HG03565 (cell line): Measurements from ENCODE around the gene PEA15.

Experiments used
- ATAC-seq: cut with Tn5 transposase; IDR thresholded peaks from one replicate; pipeline ENCODE4 v1.9.1; 2021; ENCODE audit warnings: mild to moderate bottlenecking, moderate library complexity; ENCODE audit not compliant: unreplicated experiment

The PEA15 gene

GRCh38 chr1:160207771-160208556, 2.8 kb downstream of the PEA15 start:
- no peak for ATAC-seq

GRCh38 chr1:160208557-160209320, 3.6 kb downstream of the PEA15 start:
- no peak for ATAC-seq

- no peak for ATAC-seq
Measured at GRCh38 chr1:160209321-160210046, 4.3 kb downstream of the PEA15 start.

GRCh38 chr1:160210561-160210960, 5.4 kb downstream of the PEA15 start:
- ATAC-seq = no peak

- no peak for ATAC-seq
Measured at GRCh38 chr1:160211046-160211790, 6.0 kb downstream of the PEA15 start.

- no peak for ATAC-seq
Measured at GRCh38 chr1:160214481-160215140, 9.4 kb downstream of the PEA15 start.

GRCh38 chr1:160216301-160216700, 11.1 kb downstream of the PEA15 start:
- ATAC-seq = no peak

GRCh38 chr1:160217481-160218051, 12.4 kb downstream of the PEA15 start:
- no peak for ATAC-seq

GRCh38 chr1:160219062-160219929, 14.1 kb downstream of the PEA15 start:
- no peak for ATAC-seq

- ATAC-seq = no peak
Measured at GRCh38 chr1:160220301-160220700, 15.1 kb downstream of the PEA15 start.

- ATAC-seq = no peak
Measured at GRCh38 chr1:160221089-160221488, 15.9 kb downstream of the PEA15 start.

GRCh38 chr1:160222546-160222945, 17.4 kb downstream of the PEA15 start:
- ATAC-seq = no peak

GRCh38 chr1:160224606-160225005, 19.4 kb downstream of the PEA15 start:
- no peak for ATAC-seq

- ATAC-seq = no peak
Measured at GRCh38 chr1:160225345-160225744, 20.2 kb downstream of the PEA15 start.

- ATAC-seq = no peak
Measured at GRCh38 chr1:160226623-160227022, 21.4 kb downstream of the PEA15 start.

- ATAC-seq = no peak
Measured at GRCh38 chr1:160227034-160227433, 21.9 kb downstream of the PEA15 start.

- no peak for ATAC-seq
Measured at GRCh38 chr1:160227561-160227960, 22.4 kb downstream of the PEA15 start.

- ATAC-seq = no peak
Measured at GRCh38 chr1:160228431-160228830, 23.2 kb downstream of the PEA15 start.

- no peak for ATAC-seq
Measured at GRCh38 chr1:160232911-160233310, 27.7 kb downstream of the PEA15 start.
